Raji (cell line): ENCODE data around the gene CBY1.

Experiments
- POLR2A ChIP-seq: IDR thresholded peaks from 2 replicates; pipeline ENCODE4 v1.6.1; 2011; ENCODE audit warnings: low read depth, low read length, control low read depth; ENCODE audit not compliant: insufficient read depth

The CBY1 gene

GRCh38 chr22:38638216-38638615, 18.2 kb upstream of the CBY1 start:
- no peak for TF ChIP-seq POLR2A

DNA sequence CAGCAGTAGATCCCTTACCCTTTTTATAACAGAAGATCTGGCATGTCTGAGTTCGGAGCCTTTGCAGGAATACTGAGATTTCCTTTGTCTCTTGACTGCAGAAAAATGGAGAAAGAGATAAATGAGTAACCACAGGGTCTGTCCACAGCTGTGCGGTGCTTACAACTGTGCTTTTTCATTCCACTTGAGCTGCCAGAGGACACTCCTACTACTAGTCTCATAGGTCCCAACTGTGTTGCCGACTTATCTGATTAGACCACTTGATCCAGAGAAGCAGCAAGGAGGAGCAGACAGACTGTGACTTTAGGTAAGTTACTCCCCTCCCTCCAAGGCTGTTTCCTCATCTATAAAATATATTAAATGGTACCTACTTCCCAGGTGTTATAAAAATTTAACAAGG, 17.7 kb upstream of the CBY1 start:
- TF ChIP-seq POLR2A: no peak

DNA sequence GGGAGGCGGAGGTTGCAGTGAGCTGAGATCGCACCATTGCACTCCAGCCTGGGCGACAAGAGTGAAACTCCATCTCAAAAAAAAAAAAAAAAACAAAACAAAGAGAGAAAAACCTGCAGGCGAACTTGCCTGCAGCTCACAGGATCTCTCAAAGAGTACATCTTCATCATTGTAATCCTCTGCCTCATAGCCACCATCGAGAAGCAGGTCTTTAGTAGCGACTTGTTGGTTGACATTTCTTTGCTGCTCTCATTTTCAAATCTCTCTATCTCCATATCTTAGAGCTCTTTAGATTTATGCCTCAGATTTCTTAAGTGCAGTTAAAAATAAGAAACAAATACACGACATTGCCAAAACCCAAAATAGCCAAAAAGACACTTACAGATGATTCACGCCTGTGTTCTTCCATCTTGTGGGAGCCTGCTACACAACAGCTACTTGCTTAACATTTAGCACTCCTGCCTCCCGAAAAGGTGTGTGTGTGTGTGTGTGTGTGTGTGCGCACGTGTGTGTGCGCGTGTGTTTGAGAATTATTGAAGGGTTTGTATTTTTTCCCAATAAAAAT, 14.9 kb upstream of the CBY1 start:
- TF ChIP-seq POLR2A: no peak

GRCh38 chr22:38645430-38645829, 11.0 kb upstream of the CBY1 start:
- no peak for TF ChIP-seq POLR2A

- TF ChIP-seq POLR2A: no peak
Observed at GRCh38 chr22:38649841-38650522, 6.5 kb upstream of the CBY1 start.

DNA sequence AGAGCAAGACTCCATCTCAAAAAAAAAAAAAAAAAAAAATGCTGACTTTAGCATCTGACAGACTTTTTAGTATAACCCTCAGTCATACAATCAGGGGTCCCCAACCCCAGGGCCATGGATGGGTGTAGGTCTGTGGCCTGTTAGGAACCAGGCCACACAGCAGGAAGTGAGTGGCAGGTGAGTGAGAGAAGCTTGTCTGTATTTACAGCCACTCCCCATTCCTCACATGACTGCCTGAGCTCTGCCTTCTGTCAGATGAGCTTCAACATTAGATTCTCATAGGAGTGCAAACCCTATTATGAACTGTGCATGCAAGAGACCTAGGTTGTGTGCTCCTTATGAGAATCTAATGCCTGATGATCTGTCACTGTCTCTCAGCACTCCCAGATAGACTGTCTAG, 3.6 kb upstream of the CBY1 start:
- no peak for TF ChIP-seq POLR2A

- TF ChIP-seq POLR2A: no peak
Observed at GRCh38 chr22:38653741-38654140, 2.7 kb upstream of the CBY1 start.

- TF ChIP-seq POLR2A: no peak
Observed at GRCh38 chr22:38655519-38656255, 751 bp upstream of the CBY1 start.

GRCh38 chr22:38657045-38657909, 839 bp downstream of the CBY1 start:
- no peak for TF ChIP-seq POLR2A

DNA sequence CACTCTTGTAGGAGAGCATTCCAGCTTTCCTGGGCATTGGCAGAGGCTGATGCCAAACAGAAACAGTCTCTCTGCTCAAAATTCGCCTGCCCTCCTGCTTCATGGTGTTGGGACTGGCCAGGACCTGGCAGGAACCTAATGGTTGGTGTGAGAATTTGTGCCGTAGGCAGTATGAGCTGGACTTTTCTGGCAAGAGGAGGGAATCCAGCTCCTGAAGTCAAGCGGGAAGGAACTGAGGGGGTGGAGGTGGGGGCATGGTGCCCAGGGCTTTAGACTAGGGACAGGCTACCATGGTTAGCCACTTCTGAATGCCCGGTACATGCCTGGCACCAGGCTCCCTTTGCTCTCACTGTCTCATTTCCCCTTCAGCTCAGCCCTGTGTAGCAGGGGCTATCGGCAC, 18.4 kb downstream of the CBY1 start:
- no peak for TF ChIP-seq POLR2A

DNA sequence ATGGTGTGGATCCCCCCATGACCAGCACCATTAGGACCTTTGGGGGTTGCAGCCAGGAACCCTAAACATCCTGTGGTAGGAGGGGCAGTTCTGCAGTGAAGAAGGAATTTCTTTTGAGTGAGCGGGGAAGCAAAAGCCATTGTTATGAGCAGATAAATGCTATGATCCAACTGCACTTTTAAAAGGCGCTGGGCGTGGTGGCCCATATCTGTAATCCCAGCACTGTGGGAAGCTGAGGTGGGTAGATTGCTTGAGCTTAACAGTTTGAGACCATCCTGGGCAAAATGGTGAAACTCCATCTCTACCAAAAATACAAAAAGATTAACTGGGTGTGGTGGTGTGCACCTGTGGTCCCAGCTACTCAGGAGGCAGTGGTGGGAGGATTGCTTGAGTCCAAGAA, 19.4 kb downstream of the CBY1 start:
- no peak for TF ChIP-seq POLR2A

GRCh38 chr22:38681582-38682335, 25.3 kb downstream of the CBY1 start, which contains the start of gene TOMM22:
TSS of gene TOMM22 (plus strand) at chr22:38681957. CDS start at chr22:38681979, 22 bp downstream.
- peak; percentile 95 for TF ChIP-seq POLR2A

DNA sequence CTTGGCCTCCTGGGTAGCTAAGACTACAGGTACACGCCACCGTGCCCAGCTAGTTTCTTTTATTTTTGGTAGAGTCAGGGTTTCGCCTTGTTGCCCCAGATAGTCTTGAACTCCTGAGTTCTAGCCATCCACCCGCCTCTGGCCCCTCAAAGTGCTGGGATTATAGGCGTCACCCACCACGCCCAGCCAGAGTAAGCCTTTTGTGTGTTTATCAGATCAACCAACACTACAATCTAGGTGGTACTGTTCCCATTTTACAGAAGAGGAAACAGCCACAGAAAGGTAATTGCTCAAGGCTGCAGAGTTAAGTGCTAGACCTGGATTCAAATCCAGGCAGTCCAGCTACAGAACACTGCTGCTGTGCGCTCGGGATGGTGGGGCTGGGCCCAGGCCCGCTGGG, 28.5 kb downstream of the CBY1 start:
- TF ChIP-seq POLR2A: no peak

DNA sequence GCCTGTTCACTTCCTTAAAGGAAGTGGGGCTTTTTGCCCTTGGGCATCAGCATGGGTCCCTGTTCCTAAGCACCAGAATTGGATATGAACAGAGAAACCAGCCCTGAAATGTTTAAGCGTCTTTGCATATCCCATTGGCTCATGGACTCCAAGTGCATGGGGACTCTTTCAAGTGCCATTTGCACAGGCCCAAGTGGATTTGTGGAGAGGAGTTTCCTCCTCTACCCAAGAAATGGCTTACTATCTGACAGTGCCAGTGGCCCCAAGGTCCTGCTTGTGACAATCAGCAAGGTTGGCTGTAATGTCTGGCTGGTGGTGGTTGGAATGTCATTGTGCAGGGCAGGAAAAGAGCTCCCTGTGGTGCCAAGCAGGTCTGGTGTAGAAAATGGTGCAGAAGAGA, 29.3 kb downstream of the CBY1 start:
- TF ChIP-seq POLR2A: peak; percentile 4; the same call in 1 of the 2 replicates

DNA sequence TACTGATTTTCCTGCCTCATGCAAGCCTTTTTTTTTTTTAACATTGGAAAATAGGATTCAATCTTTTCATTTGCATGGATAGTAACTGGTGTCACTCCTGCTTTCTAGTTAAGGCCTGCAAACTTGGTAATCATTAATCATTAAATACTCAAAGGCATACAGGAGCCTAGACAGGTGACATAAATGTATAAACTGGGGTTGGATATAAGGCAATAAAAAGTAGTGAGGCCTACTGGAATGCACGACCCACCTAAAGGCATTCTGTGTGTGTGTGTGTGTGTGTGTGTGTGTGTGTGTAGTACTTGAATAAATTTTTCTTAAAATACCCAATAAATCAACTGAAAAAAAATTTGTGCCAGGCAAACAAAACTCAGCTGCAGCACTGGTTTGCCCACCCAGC, 33.2 kb downstream of the CBY1 start:
- no peak for TF ChIP-seq POLR2A

DNA sequence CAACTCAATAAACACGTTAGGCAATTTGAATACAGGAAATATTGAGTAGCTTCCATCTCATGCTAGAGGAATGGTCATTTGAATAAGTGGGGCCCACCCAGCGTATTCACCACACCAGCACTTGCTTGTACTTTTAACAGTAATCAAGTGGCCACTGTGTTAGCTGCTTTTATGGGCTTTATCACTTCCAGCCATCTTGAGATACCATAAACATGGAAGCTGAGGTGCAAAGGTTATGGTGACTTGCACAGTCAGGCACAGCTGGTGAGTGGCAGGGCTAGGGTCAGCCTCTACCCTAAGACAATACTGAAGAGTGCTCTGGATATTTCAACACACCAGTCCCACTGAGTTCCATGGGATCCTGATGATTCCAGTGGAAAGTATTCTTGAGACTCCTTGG, 37.6 kb downstream of the CBY1 start:
- TF ChIP-seq POLR2A: no peak
